Myometrial cell (primary cell): ENCODE data around the gene FCRLA. TPM values are rescaled to one million over a fixed set of nuclear protein-coding genes. Genes with fewer than 3 reads are reported as not detected.

Experiments
- total RNA-seq: library from RNA; depleted of rRNA; stranded (reverse); fragments of >200 nt; gene quantifications from 2 replicates; pipeline ENCODE4 v1.2.3, GENCODE V29; 2015

FCRLA gene
- 1.2 and 4.6 TPM in 2 replicates for total RNA-seq

GRCh38 chr1:161706482-161707347 lies at the start of gene FCRLA:
FCRLA (plus strand) TSS chr1:161707229; CDS start chr1:161707265, 36 bp downstream.

GRCh38 chr1:161662684-161663339 lies 44.2 kb upstream of the FCRLA start, which contains the start of gene FCGR2B:
FCGR2B (plus strand) TSS chr1:161663143; CDS start chr1:161663242, 99 bp downstream.

GRCh38 chr1:161720956-161721737 lies 14.1 kb downstream of the FCRLA start, which contains the start of gene FCRLB:
FCRLB (plus strand) TSS chr1:161721544; CDS start chr1:161722673, 1,129 bp downstream.

GRCh38 chr1:161749509-161750407 lies 42.7 kb downstream of the FCRLA start, which contains the start of gene DUSP12:
DUSP12 (plus strand) TSS chr1:161749786; CDS start chr1:161749802, 16 bp downstream.

Other genes starting within 250 kb of the FCRLA start
- gene FCGR2A, start 201.8 kb upstream of the FCRLA start, total RNA-seq, result 0.86 and 2.1 TPM in 2 replicates
- gene HSPA6, start 182.7 kb upstream of the FCRLA start, total RNA-seq, result under 0.01 TPM in 1 of 2 replicates, not detected in the other
- gene FCGR3A, start 157.4 kb upstream of the FCRLA start, total RNA-seq, result not detected in 2 replicates
- not detected in 2 replicates for gene FCGR3B, start 76.1 kb upstream of the FCRLA start, total RNA-seq
- not detected in 2 replicates for gene FCGR2B, start 44.1 kb upstream of the FCRLA start, total RNA-seq
- 9.5 and 11.5 TPM in 2 replicates for gene FCRLB, start 14.3 kb downstream of the FCRLA start, total RNA-seq
- gene DUSP12, start 42.6 kb downstream of the FCRLA start, total RNA-seq, result 19.9 and 37.9 TPM in 2 replicates
- gene ATF6, start 59.1 kb downstream of the FCRLA start, total RNA-seq, result 21.6 and 21.8 TPM in 2 replicates